Cerebellar cortex (tissue), 1 donor: ENCODE results near the gene MAJIN.
"Not testable (repeated sequence)": the region's sequence is repeated elsewhere in the genome, so short reads cannot be mapped to it uniquely, and the experiment has no call there.

ENCODE experiments used
- DNase-seq: peaks from one replicate; pipeline ENCODE4 v3.0.0-alpha.2; 2015; ENCODE audit warnings: low spot score

The MAJIN gene, protein sequence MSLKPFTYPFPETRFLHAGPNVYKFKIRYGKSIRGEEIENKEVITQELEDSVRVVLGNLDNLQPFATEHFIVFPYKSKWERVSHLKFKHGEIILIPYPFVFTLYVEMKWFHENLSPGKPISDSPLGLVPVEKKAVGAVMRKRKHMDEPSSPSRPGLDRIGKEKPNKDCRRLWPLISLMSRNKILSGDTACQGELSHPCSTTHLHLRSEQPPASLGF

DNA sequence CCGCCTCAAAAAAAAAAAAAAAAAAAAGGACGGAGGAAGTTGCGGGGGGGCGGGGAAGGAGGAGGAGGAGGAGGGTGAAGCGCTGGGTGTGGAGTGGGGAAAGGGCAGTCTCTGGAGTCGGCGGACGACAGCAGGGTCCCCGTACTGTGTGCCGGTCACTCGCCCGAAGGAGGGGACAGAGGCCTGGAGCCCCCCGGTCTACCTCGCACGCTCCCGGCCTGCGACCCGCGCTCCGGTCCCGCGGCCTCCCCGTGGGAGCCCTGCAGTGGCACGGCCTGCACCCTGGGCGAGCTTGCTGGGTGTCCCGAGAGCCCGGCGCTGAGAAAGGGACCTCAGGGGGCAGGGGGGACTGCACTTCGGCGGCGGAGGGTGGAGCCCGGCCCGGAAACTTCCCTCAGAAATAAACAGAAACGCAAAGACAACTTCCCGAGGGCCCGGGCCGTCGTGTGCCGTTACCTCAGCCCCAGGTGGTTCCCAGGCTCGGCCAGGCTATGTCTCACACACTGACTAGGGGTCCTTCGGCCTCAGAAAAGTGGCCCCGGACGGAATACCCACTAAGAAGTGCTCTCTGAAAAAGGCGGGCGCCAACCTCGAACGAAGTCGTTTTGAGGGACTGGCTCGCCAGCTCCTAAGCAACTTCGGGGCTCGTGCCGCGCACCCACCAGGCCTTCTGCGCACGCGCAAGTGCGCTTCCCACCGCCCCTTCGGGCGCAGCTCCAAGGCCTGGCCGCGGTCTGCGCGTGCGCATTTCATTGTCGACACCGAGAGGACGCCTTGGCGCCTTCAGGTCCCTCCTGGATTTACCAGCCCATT is at the start of gene MAJIN:
Gene MAJIN (minus strand): TSS at position 688 of the 813 bp plus-strand sequence. CDS start 12,703 bp downstream, outside the sequence.
- peak; percentile 79 for DNase-seq

DNA sequence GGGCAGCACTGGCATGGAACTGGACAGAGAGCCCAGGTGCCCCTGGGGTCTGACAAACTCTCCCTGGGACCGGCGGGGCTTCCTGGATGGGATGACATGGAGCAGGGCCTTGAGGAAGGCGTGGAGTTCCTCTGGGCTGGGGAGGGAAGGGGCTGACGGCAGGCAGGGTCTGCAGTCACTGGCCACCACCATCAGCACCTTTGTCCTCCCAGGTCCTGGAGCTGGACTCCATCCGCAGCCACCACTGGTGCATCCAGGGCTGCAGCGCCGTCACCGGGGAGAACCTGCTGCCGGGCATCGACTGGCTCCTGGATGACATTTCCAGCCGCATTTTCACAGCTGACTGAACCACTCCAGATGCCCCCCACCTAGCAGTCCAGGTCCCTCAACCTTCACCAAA is 49.6 kb upstream of the MAJIN start:
- DNase-seq = no peak

DNA sequence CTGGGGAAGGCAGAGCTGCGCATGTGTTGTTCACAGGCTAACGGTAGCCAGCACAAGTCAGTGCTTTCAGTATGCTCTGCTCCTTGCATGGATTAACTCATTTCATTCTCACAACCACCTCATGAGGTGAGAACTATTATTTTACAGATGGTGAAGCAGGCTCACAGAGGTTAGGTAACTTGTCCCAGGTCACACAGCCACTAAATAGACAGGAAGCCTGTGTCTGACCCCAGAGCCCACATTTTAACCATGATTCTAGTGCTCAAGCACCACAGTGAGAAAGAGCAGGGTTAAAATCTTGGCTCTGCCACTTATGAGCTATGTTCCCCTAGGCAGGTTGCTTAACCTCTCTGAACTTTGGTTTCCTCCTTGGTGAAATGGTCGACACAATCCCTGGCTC is 49.1 kb upstream of the MAJIN start:
- no peak for DNase-seq

DNA sequence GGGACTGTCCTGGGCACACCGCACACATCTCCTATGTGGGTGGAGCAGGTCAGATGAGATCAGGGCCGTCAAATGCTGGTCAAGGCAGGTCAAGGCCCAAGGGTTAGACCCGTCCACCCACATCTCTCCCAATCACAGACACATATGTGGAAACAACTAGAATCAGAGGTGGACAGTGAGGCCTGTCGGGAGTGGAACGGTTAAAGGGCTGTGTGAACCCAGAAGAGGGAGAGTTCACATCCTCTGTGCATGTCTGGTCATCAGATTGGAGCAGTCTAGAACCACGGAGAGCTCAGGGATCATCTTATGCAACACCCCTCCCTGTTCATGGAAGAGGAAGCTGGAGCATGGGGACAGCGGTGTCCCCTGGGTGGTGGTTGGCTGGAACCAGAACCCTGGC is 47.9 kb upstream of the MAJIN start:
- no peak for DNase-seq

DNA sequence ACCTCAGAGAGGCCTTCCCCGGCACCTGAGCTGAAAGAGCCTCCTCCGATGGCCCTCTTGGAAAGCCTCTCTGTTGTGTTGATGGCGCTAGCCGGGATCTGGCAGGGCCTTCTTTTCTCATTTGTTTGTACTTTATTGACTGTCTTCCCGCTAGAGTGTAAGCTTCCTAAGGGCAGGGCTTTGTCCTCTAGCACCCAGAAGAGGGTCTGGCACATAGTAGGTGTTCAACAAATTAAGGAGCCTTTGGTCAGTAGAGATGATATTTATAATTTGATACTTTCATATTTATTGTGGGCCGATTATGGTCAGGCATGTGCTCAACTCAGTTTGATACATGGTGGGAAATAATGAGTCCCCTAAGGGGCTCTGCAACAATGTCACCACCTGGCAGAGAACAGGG is 46.0 kb upstream of the MAJIN start:
- DNase-seq = no peak

DNA sequence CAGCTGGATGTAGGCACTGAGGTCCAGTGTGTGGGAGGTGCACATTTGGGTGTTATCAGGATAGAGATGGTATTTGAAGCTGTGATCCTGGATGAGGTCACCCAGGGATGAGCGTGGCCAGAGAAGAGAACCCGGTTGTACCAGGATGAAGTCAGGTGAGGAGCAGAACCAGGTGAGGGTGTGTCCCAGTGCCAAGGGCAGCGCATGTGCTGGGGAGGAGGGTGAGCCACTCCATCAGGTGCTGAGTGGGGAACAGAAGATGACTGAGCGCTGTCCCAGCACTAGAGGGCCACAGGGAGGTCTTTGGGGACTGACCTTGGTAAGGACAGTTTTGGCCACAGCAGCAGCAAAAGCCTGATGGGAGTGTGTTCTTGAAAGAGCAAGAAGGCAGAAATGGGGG is 44.8 kb upstream of the MAJIN start:
- DNase-seq = no peak

DNA sequence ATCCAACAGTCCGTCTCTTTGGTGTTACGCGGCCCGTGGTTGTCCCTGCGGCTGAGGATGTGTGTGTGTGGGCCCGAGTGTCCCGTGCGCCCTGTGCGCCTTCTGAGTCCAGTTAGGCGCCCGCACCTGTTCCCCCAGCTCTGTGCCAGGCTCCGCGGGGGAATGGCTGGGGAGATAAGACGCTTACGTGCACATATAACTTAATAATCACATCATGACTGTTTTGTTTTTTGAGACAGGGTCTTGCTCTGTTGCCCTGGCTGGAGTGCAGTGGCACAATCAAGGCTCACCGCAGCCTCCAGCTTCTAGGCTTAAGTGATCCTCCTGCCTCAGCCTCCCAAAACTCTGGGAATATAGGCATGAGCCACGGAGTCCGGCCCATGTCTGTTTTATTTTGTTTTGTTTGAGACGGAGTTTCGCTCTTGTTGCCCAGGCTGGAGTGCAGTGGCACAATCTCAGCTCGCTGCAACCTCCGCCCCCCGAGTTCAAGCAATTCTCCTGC is 42.9 kb upstream of the MAJIN start:
- DNase-seq = no peak

DNA sequence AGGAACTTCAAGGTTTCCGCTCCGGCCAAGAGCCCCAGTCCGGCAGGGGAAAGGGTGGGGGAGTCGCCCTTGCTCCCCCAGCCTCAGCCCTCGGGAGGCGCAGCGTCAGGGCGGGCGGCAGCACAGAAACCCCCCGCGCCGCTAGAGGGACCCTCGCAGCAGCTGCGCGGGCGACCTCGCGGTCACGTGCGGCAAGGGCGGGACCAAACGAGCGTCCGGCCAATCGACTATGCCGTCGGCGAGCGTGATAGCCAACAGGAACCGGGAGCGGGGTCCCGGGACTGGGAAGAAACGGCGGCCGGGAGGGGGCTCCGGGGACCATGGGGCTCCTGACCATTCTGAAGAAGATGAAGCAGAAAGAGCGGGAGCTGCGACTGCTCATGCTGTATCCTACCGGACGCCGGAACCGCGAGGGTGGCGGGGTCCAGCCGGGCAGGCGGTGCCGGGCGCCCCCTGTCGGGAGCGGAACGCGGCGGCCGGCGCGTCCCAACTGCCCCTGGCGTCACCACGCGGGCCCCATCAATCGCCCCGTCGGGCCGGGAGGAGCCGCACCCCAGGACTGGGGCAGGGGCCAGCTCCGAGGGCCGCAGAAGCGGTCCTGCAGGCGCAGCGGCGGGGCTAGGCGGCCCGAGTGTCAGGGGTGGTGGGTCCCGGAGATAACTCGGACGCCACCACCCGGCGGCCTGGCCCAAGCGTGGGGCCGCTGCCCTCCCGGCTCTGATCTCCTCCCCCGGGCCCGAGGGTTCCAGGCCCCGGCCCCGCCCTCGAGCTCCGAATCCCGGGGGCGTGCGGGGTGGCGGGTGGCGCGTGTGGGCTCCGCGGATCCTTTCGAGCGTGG is 42.2 kb upstream of the MAJIN start, which contains the start of gene ARL2:
Gene ARL2 (plus strand): TSS at position 273 of the 838 bp plus-strand sequence. CDS start 48 bp downstream, at position 321.
- DNase-seq = peak; percentile 91

DNA sequence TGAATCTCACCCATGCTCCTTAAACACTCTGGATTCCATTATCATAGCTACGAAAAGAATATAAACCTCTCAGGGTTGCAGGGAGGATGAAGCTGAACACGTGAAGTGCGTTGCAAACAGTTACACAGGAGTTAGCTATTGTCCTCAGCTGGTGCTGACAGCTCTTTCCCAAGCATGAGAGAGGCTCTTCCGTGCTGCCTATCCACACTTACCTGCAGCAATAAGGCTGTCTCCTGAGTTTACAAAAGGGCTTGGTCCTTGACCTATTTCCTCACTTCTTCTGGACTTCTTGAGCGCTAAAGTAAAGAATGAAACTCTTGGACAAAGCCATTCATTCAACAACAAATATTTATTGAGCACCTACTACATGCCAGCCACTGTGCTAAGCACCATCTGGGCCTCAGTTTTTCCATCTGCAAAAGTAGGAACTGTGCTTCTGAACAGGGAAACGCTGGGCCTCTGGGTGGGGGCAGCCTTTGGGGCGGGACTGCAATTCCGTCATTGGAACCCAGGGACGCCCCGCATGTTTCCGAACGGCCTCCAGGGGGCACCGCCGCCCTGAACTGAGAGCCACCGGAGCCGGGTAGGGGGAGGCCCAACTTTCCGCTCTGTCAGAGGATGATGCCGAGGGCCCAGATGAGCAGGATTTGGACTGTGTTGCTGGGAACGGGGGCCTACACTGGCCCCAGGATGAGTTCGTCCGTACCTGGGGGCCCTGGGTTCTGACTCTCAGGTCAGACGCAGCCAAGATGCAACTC is 41.4 kb upstream of the MAJIN start:
- DNase-seq = peak; percentile 86

DNA sequence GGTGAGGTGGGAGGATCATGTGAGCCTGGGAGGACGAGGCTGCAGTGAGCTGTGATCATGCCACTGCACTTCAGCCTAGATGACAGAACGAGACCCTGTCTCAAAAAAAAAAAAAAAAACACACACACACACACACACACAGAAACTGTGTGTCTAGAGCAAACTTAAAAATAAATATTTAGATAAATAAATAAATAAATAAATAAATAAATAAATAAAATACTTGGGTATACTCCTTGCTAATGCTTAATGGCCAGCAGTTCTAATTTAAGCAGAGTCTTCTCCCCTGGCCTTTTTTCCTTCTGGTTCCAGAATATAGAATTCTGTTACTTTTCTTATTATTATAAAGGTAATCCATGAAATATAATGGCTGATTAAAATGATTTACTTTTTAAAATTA is 37.0 kb upstream of the MAJIN start:
- no peak for DNase-seq

DNA sequence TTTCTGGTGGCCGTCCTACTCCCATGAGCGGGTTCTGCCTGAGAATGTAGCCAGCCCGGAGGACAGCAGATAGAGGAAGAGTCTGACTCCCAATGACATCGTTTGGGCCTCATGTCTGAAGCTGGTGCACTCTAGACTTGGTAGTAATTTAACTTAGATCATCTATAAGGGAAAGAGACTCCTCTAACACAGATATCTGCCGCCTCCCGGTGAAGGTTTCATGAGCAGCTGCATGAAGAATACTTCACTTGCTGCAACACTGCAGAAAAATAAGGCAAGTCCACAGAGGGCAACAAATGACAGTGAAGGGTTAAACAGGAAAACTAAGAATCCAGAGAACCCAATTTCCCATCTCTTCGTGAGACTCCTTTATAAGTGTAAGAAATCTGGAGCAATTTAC is 36.1 kb upstream of the MAJIN start:
- DNase-seq = no peak

DNA sequence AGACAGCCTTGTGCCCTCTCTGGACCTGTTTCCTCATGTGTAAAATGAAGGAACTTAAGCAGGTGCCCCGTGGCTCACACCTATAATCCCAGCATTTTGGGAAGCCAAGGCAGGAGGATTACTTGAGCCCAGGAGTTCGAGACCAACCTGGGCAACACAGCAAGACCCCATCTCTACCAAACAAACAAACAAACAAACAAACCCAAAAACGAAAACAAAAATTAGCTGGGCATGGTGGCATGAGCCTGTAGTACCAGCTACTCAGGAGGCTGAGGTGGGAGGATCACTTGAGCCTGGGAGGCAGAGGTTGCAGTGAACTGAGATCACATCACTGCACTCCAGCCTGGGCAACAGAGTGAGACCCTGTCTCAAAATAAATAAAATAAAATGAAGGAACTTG is 32.1 kb upstream of the MAJIN start:
- not testable (repeated sequence) for DNase-seq

DNA sequence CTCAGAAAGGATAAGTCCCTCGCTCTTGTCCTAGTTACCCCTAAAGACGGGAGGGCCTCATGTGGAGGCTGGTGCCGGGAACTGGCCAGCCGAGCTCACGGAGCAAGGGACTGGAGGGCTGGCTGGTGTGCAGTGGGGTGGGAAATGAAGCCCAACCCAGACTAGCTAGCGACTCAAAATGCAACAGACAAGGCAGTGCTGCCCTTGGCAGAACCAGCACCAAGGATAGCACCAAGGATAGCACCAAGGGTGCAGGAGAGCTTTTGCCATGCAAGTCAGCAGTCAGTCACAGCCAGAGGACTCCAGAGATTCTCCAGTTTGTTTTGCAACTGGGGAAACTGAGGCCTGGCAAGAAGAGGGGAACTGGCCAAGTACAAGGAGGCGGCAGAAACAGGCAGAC is 31.4 kb upstream of the MAJIN start:
- DNase-seq = no peak

DNA sequence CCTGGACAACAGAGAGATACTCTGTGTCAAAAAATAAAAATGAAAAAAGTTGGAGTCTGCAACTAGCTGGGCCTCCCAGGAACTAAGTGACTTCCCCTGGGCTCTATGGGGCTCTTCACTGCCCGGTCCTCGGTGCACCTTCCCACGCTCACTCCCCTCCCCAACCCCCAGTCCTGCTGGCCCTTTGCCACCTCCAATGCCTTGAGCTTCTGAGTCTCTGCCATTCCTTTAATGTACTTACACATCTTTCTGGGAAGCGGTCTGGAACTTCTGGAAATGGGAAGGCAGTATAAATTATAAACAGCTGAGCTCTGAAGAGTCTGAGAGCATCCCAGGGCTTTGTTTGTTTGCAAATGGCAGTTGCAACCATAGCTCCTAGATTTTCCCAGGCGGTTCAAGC is 30.8 kb upstream of the MAJIN start:
- no peak for DNase-seq

DNA sequence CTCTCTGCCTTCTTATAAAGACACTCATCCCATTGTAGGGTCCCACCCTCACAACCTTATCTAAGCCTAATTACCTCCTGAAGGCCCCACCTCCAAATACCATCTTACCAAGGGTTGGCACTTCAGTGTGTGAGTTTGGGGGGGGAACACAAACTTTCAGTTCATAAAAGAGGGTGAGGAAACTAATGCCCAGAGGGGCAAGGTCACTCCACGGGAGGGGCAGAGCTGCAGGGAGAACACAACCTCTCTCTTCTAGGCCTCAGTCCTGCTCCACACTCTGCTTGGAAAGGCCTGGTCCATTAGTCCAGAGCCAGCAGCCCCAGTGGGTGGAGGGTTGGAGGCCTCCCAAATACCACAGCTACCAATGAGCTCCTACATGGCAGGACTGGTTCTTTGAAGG is 27.6 kb upstream of the MAJIN start:
- no peak for DNase-seq

DNA sequence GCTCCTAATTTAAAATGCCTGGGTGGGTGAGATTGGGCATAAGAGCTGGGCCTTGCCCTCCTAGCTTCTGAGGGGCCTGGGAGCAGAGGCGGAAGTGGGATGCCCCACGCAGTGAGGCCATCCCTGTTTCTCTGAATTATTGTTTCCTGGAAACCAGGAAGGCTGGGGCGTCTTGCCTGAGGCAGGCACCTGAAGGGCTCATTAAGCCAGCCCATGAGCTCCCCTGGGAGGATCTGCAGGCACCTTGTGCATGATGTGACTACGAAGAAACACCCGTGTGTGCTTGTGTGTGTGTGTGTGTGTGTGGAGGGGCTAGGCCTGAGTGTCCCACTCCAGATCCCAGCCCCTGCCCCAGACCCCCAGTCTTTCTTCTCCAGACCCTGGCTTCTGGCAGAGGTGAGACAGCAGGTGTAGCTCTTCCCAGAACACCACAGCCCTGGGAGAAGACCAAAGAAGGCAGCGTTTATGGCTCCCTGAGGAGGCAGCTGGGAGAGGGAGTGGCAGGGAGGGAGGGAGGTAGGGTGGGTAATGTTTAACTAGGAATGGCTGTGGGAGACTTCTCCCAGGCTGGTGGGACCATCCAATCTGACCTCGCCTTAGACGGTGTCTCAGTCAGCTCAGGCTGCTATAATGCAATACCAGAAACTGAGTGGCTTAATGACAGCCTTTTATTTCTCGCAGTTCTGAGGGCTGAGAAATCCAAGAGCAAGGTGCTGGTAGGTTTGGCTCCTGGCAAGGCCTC is 27.0 kb upstream of the MAJIN start:
- DNase-seq = no peak

DNA sequence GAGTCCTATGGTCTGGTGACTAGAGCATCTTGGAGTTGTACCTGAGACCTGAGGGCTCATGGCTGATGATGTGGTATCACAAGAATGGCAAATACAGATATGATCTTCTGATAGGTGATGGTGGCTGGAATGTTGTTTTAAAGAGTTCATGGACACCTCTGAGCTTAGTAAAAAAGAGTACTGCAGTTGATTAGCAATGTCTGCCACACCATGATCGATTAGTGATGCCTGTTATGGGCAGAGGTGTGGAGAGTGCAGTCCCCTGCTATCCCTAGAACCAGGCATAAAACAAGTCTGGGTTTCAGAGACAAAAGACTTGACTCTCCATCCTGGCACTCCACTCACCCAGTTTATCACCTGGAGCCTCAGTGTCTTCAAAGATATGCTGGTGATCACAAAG is 26.2 kb upstream of the MAJIN start:
- DNase-seq = no peak

DNA sequence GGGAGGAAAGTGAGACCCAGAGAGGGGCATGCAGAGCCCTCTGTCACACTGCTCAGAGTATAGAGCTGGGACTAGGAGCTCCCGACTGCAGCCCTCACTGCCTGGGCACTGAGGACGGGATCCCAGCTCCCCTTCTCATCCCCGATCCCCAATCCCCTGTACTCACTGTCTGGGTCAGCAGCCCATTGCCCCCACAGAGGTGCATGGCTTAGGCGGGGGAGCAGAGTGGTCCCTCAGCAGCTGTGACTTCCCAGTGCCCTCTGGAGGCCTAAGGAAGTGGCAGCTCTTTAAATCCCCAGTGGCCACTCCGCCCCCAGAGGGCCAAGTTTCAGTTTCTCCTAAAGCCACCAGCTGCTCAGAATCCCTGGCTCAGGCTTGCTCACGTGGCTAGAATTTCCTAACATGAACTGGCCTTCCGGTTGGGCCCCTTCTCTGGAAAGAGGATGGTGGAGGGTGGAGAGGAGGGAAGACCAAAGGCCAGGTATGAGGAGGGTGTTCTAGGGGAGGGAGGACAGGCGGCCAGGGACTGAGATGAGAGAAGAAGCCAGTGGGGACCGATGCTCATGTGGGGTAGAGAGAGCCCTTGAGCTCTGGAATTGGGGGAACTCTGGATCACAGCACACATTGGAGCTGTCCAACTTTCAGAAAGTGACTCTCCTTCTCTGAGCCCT is 24.9 kb upstream of the MAJIN start, which contains the start of gene BATF2:
Gene BATF2 (minus strand): TSS at position 262 of the 671 bp plus-strand sequence. CDS start 57 bp downstream, at position 205.
- peak; percentile 77 for DNase-seq

DNA sequence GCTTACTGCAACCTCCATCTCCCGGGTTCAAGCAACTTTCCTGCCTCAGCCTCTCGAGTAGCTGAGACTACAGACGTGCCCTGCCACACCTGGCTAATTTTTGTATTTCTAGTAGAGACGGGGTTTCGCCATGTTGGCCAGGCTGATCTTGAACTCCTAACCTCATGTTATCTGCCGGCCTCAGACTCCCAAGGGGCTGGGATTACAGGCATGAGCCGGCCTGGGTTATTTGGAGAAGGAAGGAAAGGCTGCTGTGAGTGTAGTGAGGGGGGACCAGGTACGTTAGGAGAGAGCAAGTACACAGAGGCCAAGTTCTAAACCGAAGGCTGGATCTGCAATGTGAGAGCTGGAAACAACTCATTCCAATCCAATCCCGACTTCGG is 24.4 kb upstream of the MAJIN start:
- no peak for DNase-seq

DNA sequence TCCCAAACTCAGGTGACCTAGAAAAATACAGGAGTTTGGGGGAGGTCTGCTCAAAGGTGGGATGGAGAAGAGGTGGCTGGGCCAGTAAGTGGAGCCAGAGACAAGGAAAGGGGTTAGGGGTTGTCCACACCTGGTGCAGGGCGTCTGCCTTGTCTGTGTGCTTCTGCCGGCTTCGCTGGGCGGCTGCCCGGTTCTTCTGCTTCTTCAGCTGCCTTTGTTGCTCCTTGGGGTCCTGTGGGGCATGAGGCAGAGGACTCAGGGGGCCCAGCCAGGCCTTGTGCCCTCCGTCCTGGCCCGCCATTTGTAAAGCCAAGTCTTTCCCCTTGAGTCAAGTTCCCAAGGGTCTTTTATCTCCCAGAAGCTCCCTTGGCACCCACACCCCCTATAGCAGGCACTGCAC is 22.4 kb upstream of the MAJIN start:
- DNase-seq = no peak
